ENCODE measurements around the gene FMN1. TPM values are rescaled to one million over a fixed set of nuclear protein-coding genes. Genes with fewer than 3 reads are reported as not detected.
A peak's percentile ranks its signal among the peaks of the same experiment; 100 is the strongest.

FMN1 gene
- total RNA-seq, 1 experiment from 2014 or later = 1.2 TPM

GRCh38 chr15:33242669-33243191 lies 48.2 kb upstream of the FMN1 start:
- BruUV-seq (replicated peaks) = no TSS peak
- POLR2A ChIA-PET = interaction anchor here (0.7 kb wide), 1 partner anchor 51 kb away, joined by 3 read pairs; no protein-coding TSS in a partner anchor

GRCh38 chr15:33242165-33242564 lies 47.7 kb upstream of the FMN1 start:
- peak; percentile 51 for DNase-seq (ENCODE audit: unreplicated experiment)
- Mint-ChIP-seq H3K9me3 (ENCODE audit: unreplicated experiment) (no peaks in the 10 kb centered on the region), H3K4me1 (ENCODE audit: insufficient read depth, unreplicated experiment) (peaks cover 16% of the 10 kb centered on the region), H3K36me3 (ENCODE audit: insufficient read depth, unreplicated experiment) (no peaks in the 10 kb centered on the region), H3K27ac (ENCODE audit: low read depth, unreplicated experiment) (peak overlapping the region; percentile 64), H3K27me3 (ENCODE audit: insufficient read depth, unreplicated experiment) (no peaks in the 10 kb centered on the region), H3K4me3 (ENCODE audit: unreplicated experiment) (no peak overlapping the region)
- intact Hi-C loops (cut with micrococcal nuclease) = loop anchor here (2.0 kb wide), 1 partner anchor 37 kb away; no protein-coding TSS in a partner anchor
- CTCF ChIA-PET = interaction anchor here (1.0 to 3.7 kb wide), 8 partner anchors 11 to 488 kb away, joined by 3 to 26 read pairs (median 4); no protein-coding TSS in a partner anchor
- TF ChIP-seq CTCF (IDR thresholded peaks at IDR 0.05; ENCODE audit: unreplicated experiment) = no peak
- BruUV-seq (replicated peaks) = no TSS peak
- POLR2A ChIA-PET = interaction anchor here (0.6 kb wide), 1 partner anchor 448 kb away, joined by 3 read pairs; no protein-coding TSS in a partner anchor

More at GRCh38 chr15:33242669-33243191, 48.2 kb upstream of the FMN1 start:
- Mint-ChIP-seq H3K4me1 (ENCODE audit: insufficient read depth, unreplicated experiment) (peaks cover 16% of the 10 kb centered on the region), H3K27ac (ENCODE audit: low read depth, unreplicated experiment) (peak overlapping the region; percentile 64), H3K4me3 (ENCODE audit: unreplicated experiment) (no peak overlapping the region), H3K36me3 (ENCODE audit: insufficient read depth, unreplicated experiment) (no peaks in the 10 kb centered on the region), H3K27me3 (ENCODE audit: insufficient read depth, unreplicated experiment) (no peaks in the 10 kb centered on the region), H3K9me3 (ENCODE audit: unreplicated experiment) (no peaks in the 10 kb centered on the region)
- intact Hi-C loops (cut with micrococcal nuclease) = loop anchor here (2.0 kb wide), 1 partner anchor 36 kb away; no protein-coding TSS in a partner anchor
- peak; percentile 36 for TF ChIP-seq CTCF (IDR thresholded peaks at IDR 0.05; ENCODE audit: unreplicated experiment)
- DNase-seq (ENCODE audit: unreplicated experiment) = peak; percentile 60
- CTCF ChIA-PET = interaction anchor here (0.6 to 3.7 kb wide), 23 partner anchors 8 to 496 kb away, joined by 3 to 26 read pairs (median 4); no protein-coding TSS in a partner anchor

- CTCF ChIA-PET = interaction anchor here (0.6 to 6.4 kb wide), 12 partner anchors 8 to 503 kb away, joined by 3 to 54 read pairs (median 4); no protein-coding TSS in a partner anchor
- Mint-ChIP-seq H3K4me1 (ENCODE audit: insufficient read depth, unreplicated experiment) (peaks cover 6% of the 10 kb centered on the region), H3K27me3 (ENCODE audit: insufficient read depth, unreplicated experiment) (no peaks in the 10 kb centered on the region), H3K27ac (ENCODE audit: low read depth, unreplicated experiment) (no peak overlapping the region), H3K36me3 (ENCODE audit: insufficient read depth, unreplicated experiment) (no peaks in the 10 kb centered on the region), H3K4me3 (ENCODE audit: unreplicated experiment) (no peak overlapping the region), H3K9me3 (ENCODE audit: unreplicated experiment) (no peaks in the 10 kb centered on the region)
- no TSS peak for BruUV-seq (replicated peaks)
- POLR2A ChIA-PET = interaction anchor here (0.6 kb wide), 1 partner anchor 96 kb away, joined by 3 read pairs; no protein-coding TSS in a partner anchor
- peak; percentile 56 for DNase-seq (ENCODE audit: unreplicated experiment)
- intact Hi-C loops (cut with micrococcal nuclease) = no loop called here
- no peak for TF ChIP-seq CTCF (IDR thresholded peaks at IDR 0.05; ENCODE audit: unreplicated experiment)
Observed at GRCh38 chr15:33236841-33237509, 42.5 kb upstream of the FMN1 start.

- Mint-ChIP-seq H3K36me3 (ENCODE audit: insufficient read depth, unreplicated experiment) (no peaks in the 10 kb centered on the region), H3K9me3 (ENCODE audit: unreplicated experiment) (no peaks in the 10 kb centered on the region), H3K27ac (ENCODE audit: low read depth, unreplicated experiment) (no peak overlapping the region), H3K4me3 (ENCODE audit: unreplicated experiment) (no peak overlapping the region), H3K4me1 (ENCODE audit: insufficient read depth, unreplicated experiment) (no peaks in the 10 kb centered on the region), H3K27me3 (ENCODE audit: insufficient read depth, unreplicated experiment) (no peaks in the 10 kb centered on the region)
- peak; percentile 73 for DNase-seq (ENCODE audit: unreplicated experiment)
- intact Hi-C loops (cut with micrococcal nuclease) = loop anchor here (1.0 to 5.0 kb wide), 5 partner anchors 59 to 495 kb away; no protein-coding TSS in a partner anchor
- TF ChIP-seq CTCF (IDR thresholded peaks at IDR 0.05; ENCODE audit: unreplicated experiment) = peak; percentile 63
- POLR2A ChIA-PET = no interaction called here
- CTCF ChIA-PET = interaction anchor here (1.1 to 6.4 kb wide), 10 partner anchors 9 to 502 kb away, joined by 3 to 54 read pairs (median 8); no protein-coding TSS in a partner anchor
- BruUV-seq (replicated peaks) = no TSS peak
Observed at GRCh38 chr15:33234020-33234461, 39.5 kb upstream of the FMN1 start.

Measured in MCF 10A (cell line).